Epithelial cell of prostate (primary cell): Measurements from ENCODE around the gene MYCN.

Experiments used
- DNase-seq: peaks from one replicate; pipeline ENCODE4 v3.0.0-alpha.2; 2011; ENCODE audit warnings: low read depth, low spot score
- H3K27ac ChIP-seq: fragments of 450-650 bp; 2 replicates; pipeline ENCODE4 v1.5.1; 2017; ENCODE audit warnings: mild to moderate bottlenecking

MYCN gene

DNA sequence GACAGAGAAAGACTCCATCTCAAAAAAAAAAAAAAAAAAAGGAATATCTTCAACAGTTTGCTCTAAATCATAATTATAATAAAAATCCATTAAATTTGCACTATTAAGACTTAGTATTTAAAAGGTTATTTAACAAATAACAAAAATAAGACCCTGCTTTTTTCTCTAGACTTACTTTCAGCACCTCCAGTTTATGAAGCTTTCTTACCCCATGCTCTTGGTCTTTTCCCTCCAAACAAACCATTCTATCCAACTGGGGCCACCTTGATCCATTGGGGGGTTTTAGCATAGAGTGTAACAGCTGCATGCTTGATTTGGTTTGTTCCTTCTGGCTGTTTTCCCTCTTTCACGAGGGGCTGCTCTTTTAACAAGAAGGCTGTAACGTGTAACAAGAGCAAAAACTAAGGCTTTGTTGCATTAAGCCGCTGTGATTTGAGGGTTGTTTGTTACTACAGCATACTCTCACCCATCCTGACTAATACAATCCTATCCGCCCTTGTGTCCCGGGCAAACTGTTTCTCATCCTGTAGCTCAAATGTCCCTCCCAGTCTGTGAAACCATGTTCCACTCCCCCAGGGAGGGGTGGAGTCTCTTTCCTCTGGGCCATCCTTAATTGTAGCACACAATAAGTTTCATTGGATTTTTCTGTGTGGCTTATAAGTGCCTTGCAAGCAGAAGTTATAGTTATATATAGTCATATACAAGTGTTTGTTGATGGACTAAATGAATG, 9.6 kb upstream of the MYCN start:
- DNase-seq: no peak

DNA sequence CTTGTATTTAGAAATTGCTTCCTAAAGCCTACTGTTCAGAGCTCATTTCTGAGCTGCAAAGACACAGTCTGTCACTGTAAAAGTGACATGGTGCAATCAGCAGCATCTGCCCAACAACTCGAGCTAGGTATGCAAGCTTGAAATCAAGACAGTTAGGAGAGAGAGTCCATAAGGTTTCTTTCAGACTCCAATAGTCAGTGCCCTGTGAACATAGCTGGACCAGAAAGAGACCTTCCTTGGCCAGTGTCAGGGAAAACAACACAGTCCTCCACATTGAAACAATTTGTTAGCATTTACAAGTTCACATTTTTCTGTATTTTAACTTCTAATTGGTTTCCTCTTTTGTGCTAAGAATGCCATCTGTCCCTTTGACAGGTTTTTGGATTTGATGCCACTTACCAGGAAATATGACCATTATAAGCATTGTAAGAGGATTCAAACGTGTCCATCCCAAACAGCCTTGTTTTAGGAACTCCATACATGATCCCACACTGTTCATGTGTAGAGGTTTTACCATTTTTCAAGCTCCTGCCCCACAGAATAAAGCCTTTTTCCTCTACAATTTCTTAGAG, 8.9 kb upstream of the MYCN start:
- no peak for DNase-seq
- no peak overlapping the region for H3K27ac ChIP-seq

More for the DNA sequence above, 9.6 kb upstream of the MYCN start:
- no peak overlapping the region for H3K27ac ChIP-seq

DNA sequence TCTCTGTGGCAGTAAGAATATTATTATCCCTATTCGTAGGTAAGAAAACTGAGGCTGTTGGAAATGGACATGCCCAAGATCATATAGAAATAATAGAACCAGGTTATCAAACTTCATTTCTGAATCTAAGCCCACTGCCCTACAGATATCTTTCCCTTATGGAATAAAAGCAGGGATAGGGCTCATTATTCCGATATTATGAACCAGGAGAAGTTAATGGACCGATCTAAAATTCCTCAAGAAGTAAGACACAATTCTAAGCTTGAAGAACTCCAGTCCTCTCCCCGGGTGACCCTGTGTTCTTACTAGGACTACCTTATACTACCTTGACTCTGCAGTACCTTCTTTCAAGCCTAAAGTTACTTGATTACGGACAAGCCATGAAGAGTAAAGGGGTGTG, 8.4 kb upstream of the MYCN start:
- H3K27ac ChIP-seq: no peak overlapping the region
- DNase-seq: no peak

DNA sequence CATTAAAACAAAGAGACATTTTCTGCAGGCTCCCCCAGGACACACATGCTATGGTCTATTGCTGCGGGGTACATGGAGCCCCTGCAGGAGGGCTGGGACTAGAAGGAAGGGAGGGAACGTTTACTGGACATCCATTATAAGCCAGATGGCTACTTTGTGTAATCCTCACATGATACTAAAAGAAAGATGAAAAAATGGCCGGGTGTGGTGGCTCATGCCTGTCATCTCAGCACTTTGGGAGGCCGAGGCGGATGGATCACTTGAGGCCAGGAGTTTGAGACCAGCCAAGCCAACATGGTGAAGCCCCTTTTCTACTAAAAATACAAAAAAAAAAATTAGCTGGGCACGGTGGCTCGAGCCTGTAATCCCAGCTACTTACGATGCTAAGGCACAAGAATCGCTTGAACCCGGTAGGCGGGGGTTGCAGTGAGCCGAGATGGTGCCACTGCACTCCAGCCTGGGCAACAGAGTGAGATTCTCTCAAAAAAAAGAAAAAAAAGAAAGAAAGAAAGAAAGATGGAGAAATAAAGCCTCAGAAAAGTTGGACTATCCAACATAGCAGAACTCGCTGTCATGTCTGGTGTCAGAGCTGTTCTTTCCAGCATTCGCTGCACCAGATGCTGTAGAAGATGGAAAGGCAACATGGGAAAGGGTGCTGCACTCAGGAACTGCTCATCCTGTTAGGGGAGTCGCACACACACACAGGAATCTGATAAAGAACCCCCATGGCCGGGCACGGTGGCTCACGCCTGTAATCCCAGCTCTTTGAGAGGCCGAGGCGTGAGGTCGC, 7.8 kb upstream of the MYCN start:
- H3K27ac ChIP-seq: no peak overlapping the region
- DNase-seq: no peak

DNA sequence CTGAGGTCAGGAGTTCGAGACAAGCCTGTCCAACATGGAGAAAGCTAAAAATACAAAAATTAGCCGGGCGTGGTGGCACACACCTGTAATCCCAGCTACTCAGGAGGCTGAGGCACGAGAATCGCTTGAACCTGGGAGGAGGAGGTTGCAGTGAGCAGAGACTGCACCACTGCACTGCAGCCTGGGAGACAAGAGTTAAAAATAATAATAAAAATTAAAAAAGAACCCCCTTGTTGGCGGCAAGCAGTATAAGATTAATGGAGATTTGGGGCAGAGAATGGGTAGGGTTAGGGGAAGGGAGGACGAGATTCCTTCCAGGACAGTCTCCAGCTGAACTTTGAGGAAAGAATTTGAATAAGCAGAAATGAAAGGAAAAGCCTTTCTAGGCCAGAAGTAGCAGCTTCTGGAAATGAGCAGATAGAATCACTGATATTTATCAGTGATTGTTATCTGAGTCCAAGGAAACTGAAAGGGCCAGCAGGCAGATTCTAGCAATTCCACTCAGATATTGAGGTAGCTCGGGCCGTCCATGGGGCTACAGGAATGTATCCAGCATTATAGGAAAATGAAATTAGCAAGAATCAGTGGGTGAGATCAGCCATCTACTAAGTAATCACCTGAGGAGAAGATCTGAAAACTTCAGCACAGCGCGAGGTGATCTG, 7.0 kb upstream of the MYCN start:
- no peak for DNase-seq
- no peak overlapping the region for H3K27ac ChIP-seq

DNA sequence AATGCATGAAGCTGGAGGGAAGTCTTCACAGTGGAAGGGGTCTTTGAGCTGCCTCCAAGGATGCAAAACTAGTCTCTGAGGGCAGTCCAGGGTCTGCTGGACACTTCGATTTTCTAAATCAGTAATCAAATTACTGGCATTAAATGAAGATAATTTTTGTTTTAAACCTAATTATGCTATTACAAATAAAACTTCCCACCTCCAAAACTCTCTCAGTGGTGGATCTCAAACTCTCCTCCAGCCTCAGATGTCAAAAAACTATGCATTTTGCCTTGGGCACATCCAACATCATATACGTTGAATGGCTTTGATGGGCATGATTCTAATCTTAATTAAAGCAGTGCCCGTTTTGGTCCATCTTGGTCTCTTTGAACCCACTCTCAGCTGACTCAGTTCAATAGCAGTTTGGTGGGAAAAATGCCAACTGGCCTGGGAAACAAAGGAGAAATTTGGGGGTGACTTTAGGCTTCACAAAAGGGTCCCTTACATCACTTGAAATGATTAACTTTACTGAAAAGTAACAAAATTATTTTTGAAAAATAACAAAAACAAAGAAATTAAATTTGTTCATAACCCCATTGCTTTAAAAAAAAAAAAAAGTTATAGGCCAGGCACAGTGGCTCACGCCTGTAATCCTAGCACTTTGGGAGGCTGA, 5.9 kb upstream of the MYCN start:
- DNase-seq: no peak
- H3K27ac ChIP-seq: no peak overlapping the region

DNA sequence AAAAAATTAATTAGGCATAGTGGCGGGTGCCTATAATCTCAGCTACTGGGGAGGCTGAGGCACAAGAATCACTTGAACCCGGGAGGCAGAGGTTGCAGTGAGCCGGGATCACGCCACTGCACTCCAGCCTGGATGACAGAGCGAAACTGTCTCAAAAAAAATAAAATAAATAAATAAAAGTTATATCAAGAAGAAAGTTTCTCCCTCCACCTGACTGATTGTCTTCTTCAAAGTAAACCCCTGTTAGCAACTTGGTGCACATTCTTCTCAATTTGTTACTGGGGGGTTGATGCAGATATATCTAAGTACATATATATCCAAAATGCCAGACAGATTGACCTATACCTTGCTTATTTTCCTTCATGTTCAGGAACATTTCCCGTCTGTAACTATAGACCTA, 5.2 kb upstream of the MYCN start:
- H3K27ac ChIP-seq: no peak overlapping the region
- no peak for DNase-seq

DNA sequence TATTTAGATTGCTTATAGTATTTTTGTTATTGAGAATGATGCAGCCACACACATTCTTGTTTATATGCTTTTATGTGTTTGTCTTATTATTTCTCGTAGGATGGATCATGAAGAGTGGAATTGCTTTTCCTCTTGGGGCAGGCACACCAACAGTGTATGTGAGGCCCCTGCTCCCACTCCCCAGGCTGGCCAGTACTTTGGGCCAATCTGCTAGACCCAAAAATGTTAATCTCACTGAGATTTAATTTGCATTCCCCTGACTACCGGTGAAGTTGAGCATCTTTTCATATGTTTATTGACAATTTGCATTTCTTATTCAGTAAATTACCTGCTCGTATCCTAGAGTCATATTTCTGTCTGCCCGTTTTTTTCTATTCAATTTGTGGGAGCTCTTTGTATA, 4.7 kb upstream of the MYCN start:
- H3K27ac ChIP-seq: no peak overlapping the region
- DNase-seq: no peak

DNA sequence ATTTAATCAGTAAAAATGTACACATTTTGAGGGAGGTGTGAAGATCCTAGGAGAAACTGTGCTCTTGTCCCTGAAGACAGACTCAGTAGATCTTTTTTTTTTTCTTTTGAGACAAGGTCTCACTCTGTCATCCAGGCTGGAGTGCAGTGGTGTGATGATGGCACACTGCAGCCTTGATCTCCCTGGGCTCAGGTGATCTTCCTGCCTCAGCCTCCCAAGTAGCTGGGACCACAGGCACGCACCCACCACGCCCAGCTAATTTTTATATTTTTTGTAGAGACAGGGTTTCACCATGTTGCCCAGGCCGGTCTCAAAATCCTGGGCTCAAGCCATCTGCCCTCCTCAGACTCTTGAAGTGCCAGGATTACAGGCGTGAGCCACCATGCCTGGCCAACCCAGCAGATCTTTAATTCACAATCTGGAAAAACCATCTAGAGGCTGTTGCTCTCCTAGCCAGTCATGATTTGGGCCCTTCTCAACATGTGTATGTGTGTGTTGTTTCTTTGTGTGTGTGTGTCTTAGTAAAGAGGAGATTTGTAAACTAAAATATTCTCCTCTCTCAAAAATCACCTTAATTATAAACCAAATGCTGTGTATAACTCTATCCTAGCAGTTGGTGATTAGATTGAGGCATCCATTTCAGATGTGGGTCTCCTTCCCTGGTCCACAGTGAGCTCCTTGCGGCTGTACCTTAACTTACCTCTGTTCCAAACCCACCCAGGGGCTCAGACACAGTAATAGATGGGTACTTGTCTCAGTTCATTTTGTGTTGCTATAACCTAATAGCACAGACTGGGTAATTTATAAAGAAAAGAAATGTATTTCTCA, 3.9 kb upstream of the MYCN start:
- DNase-seq: no peak
- H3K27ac ChIP-seq: no peak overlapping the region

DNA sequence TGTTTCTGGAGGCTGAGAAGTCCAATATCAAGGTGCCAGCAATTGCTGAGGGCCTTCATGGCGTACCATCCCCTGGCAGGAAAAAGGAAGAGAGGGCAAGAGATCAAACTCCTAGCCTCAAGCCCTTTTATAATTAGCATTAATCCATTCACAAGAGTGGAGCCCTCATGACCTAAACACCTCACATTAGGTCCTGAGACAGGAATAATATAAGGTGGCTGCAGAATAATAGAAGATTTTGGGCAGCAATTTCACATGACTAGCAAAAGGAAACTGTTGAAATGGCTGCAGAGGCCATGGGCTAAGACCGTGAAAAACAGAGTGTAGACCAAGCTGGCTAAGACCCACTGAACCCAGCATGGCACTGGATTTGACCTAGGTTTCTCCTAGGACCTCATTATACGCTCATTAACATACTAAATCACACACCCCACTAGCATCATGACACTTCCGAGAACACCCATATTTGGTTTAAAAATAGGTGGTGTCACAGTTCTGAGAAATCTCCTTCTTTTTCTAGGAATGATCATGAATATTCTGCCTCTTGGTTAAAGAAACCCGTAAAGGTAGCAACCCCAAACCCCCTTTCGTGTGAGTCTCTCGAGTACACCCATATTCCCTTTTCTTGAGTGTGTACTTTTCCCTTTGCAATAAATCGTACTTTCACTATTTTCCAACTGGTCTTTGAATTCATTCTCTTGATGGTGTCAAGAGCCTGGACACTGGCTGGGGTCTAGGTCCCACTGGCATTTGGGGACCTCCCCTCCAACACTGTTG, 3.1 kb upstream of the MYCN start:
- H3K27ac ChIP-seq: no peak overlapping the region

DNA sequence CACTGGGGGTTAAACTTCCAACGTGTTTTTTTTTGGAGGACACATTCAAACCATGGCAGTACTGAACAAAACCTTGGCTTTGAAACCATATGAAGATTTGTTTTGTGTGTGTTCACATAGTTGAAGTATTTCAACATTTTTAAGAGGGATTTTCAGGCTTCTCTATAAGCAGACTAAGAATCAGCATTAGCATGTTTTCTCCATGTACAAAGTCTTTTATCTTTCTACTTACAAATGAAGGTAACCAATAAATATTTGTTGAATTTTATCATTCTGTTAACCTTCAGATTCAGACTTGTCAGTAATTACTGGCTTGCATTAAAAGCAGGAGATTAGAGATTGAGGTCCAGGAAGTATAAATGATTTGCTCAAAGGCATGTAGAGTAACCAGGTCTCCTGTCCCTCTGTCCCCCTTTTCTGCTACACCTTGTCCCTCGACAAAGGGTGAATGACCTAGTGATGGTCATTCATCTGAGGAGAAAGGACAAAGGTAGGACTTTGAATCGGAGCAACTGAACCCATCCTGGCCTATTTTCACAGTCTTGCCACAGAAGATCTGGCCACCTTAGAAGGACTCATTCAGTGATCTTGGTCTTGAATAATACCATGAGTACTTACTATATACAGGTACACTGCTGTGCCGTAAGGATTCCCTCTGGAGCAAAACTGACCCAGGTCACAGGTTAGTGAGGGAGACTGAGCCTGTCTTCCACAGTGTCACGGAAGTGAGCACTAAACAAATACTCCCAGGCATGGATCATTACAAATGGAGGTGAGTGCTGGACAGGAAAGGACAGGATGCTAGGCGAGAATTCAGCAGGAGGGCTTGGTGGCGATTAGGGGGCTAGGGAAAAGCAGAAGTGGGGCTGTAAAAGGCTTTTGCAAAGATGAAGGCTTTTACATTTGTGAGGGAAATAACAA, 2.2 kb upstream of the MYCN start:
- no peak overlapping the region for H3K27ac ChIP-seq

More for the DNA sequence above, 3.1 kb upstream of the MYCN start:
- DNase-seq: no peak

DNA sequence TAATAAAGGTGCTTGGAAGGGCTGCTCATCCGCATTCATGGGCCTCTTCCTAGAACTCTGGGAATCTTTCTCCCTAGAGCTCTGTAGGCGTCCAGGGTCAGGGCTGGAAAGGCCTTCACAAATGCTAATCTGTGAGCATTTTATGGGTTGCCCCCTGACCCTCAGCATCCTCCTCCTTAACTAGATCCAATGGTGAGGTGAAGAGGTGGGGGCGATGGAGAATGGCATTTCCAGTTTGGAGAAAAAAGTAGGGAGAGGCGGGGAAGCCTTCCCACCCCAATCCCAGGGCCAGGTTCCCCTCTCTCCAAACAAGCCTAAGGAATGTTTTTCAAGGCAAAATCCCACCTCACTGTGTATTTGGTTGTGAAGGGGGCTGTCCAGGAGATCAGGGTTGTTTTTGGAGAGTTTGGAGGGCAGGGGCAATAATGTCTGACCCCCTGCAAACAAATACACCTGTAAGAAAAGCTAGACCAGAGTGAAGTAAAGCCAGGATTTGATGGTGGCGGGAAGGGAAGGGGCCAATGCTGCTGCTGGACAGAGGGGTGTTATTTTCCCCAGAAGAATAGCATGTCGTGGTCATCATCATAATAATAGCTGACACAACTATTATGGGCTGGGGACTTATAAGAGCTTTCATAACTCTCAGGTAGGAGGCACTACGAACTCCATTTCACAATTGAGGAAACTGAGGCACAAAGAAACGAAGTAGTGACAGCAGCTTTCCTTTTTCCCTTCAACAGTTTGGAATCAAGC, 1.4 kb upstream of the MYCN start:
- no peak overlapping the region for H3K27ac ChIP-seq
- no peak for DNase-seq

More for the DNA sequence above, 2.2 kb upstream of the MYCN start:
- no peak for DNase-seq

DNA sequence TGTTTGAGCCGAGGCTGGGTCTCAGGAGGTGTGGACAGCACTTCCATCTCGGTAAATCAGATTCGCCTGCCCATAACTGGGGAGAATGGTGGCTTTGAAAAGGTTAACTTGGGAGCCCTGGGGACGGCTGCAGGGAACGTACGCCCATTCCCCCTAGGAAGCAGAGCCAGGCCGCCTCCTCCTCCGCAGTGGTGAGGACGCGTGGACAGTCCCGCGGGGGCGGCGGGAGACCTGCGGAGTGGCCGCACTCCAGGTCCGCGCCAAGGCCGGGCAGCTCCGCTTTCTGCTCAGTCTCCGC, 845 bp upstream of the MYCN start:
- DNase-seq: no peak
- H3K27ac ChIP-seq: no peak overlapping the region

DNA sequence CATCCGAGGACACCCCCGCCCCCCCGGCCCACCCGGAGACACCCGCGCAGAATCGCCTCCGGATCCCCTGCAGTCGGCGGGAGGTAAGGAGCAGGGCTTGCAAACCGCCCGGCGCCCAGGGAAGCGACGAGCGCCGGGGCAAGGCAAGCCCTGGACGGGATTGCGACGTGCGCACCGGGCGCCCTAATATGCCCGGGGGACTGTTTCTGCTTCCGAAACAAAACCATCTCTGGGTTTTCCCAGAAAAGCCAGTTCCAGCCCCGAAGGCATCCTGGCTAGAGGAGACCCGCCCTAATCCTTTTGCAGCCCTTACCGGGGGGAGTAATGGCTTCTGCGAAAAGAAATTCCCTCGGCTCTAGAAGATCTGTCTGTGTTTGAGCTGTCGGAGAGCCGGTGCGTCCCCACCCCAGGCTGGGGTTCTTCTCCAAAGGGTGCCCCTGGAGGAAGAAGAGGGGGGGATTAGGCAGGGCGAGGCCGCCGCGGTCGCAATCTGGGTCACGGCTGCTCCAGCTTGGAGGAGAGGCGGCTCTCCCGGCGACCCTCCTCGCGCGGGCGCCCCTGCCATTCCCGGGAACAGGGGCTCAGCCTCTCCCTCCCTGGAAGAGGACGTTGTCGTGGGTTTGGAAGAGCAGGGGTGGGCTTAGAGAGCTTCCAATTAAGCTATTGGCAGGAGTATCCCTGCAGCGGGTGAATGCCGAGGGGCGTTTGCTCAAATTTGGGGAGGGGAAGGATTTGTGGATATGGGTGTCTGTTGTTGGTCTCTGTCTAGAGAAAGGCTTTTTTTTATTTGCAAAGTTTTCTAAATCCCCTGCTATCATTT, 521 bp downstream of the MYCN start:
- no peak overlapping the region for H3K27ac ChIP-seq
- DNase-seq: no peak

DNA sequence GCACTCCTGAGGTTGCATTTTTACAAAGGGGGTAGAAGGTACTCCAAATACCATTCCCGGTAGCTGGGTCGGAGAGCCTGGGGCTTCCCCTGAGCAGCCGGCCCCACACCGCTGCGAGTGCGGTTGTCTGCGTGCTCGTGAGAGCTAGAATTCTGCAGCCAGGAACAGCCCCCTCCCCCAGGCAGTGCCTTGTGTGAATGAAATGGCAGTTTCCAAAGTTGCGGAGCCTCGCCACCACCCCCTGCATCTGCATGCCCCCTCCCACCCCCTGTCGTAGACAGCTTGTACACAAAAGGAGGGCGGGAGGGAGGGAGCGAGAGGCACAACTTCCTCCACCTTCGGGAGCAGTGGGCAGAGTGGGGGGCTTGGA, 1.1 kb downstream of the MYCN start:
- DNase-seq: no peak
- H3K27ac ChIP-seq: no peak overlapping the region

DNA sequence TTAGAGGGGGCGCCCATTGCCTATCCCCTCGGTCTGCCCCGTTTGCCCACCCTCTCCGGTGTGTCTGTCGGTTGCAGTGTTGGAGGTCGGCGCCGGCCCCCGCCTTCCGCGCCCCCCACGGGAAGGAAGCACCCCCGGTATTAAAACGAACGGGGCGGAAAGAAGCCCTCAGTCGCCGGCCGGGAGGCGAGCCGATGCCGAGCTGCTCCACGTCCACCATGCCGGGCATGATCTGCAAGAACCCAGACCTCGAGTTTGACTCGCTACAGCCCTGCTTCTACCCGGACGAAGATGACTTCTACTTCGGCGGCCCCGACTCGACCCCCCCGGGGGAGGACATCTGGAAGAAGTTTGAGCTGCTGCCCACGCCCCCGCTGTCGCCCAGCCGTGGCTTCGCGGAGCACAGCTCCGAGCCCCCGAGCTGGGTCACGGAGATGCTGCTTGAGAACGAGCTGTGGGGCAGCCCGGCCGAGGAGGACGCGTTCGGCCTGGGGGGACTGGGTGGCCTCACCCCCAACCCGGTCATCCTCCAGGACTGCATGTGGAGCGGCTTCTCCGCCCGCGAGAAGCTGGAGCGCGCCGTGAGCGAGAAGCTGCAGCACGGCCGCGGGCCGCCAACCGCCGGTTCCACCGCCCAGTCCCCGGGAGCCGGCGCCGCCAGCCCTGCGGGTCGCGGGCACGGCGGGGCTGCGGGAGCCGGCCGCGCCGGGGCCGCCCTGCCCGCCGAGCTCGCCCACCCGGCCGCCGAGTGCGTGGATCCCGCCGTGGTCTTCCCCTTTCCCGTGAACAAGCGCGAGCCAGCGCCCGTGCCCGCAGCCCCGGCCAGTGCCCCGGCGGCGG, 1.7 kb downstream of the MYCN start:
- DNase-seq: no peak
- H3K27ac ChIP-seq: no peak overlapping the region
